Kasumi-1 (cell line): ENCODE results near the gene WDR1.

Experiments used
- DNase-seq, 2 experiments: peaks; one replicate each; lab custom pipeline; 2025; lab: John Stamatoyannopoulos, UW

Gene WDR1

DNA sequence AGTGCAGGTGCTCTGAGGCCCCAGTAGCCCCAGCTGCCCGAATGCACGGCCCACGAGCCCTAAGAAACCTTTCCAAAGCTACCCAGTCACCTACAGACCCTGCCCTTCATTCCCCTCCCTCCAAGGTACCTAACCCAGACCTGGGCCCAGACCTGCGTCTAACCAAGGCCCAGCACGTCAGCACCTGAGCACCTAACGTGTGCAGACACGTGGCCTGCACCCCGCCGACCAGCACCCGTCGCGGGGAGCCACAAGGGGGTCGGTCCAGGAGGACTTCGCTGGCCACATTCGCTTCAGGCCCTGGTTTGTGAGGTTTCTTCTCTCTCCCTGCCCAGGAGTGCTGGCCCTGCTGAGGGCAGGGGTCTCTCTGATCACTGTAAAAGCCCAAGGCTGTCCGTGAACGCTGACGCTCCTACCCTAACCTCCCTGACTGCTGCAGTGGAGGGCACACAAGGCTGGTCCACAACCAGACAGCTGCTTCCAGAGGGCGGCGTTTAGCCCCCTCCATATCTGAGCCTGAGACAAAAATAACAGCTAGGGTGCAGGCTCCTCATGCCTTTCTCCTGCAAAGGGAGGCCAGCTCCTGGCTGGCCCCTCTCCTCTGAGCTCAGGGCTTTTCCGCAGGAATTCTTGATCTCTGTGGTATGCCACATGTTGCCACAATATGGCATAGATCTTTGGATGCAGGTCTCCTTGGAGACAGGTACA lies 31.8 kb downstream of the WDR1 start:
- no peak for DNase-seq

DNA sequence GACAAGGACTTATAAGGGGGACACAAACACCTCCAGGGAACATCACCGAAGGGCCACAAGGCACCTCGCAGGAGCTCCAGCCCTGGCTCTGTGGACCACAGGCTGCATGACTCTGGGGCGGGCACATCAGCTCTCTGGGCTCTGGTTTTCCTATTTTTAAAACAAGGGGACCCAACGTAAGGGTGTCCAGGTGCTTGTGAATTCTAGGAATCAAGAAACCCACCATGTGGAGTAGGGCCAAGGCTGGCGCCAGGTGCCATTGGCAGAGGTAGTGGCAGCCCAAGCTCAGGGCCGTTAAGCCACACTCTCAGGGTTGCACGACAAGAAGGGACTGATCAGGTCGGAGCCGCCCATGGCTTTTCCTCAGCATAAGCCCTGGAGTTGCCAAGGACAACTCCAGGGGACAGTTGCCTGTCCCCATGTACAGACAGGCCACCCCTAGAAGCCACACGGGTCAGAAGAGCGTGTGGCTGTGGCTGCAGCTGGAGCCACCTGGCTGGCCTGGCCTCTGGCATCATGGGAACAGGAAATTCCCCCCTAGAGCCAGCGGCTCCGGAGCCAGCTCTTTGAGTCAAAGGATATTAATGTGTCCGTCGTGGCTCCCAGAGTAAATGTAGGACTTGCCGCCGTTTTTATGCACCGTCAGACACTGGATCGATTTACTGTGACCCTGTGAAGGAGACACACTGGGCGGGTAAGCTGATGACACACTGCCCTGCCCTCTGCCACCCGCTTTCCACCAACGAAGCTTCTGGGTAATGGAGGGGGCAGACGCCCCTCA lies 32.5 kb downstream of the WDR1 start:
- DNase-seq, result no peak

DNA sequence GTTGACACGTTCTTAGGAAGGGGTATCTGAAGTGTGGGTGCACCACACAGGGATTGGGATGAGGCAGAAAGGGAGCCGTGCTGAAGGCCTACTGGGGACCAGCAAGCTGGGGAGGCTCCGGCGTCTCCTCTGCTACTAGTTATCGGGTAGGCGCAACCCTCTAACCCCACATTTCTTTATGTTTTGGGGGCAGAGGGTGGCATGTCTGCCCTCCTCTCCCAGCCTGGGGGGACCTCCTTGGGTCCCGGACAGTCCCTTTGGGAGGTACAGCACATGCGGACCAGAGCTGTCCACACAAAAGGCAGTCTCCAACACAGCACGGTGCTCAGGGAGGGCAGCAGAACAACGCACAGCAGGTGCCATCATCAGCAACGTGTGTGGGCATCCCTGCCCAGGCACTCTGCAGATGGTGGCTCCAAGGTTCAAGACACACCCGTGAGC lies 33.2 kb downstream of the WDR1 start:
- DNase-seq, result no peak

DNA sequence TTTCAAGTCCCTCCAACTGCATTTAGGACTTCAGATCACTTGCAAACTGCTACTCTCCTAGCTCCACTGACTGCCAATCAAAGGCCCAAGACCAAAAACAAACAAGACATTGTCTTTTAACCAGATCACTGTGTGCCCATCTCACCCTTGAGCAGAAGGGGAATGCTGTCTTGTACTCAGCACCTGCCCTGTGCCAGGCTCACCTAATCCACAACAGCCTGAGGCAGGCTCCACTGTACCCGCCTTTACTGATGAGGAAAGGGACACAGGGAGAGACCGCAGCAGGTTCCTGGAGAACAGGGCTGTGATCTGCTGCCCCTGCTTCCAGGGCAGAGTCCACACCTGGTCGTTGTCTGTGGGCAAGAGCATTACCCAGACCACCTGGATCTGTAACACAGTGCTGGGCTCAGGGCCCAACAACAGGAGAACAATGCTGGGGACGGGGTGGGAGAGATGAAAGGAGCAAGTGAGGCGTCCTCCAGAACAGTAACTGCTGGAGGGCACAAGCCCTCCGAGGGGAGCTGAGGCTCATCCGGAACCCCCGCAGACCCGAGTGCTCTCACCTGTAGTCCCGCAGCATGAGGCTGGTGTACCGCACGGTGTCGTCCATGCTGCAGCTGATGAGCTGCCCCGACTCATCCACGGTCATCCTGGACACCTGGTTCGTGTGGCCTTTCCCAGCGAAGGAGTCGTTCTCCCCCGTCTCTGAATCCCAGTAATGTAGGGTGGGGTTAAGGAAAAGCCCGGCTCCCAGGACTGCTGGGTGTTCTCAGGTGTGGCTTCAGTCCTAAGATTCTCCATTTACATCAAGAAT lies 33.9 kb downstream of the WDR1 start:
- DNase-seq, result no peak

DNA sequence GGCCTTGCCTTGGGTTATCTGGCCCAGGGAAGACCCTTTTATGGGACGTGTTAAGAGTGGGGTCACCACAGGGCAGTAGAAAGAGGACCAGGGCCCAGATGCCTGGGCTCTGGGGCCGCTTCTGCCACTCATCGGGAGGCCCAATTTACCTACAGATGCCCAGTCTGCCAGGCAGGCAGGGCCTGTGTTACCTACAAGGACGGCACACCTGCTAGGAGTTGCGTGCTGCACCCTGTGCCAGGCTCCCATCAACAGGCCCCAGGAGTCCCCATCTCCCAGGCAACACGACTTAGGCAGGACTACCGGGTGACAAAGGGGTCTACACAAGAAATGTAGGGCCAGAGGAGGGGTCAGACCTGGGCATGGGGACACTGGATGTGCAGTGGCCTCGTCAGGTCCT lies 34.6 kb downstream of the WDR1 start:
- DNase-seq, result no peak

DNA sequence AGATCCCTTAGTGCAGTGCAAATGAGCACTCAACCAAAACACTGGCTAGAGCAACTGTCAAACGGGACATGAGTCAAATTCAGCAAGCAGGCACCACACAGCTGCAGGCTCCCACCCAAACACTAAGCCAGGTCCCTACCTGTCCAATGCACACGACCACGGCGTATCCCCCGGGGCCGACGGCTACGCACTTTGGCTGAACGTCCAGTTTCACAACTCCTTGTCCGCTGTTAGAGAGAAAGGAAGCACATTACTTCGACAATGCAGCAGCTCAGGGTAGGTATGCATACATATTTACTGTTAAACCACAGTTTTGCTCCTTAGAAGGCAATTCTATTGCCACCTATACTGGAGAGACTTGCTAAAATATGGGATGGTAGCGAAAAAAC lies 35.4 kb downstream of the WDR1 start:
- DNase-seq, result no peak

DNA sequence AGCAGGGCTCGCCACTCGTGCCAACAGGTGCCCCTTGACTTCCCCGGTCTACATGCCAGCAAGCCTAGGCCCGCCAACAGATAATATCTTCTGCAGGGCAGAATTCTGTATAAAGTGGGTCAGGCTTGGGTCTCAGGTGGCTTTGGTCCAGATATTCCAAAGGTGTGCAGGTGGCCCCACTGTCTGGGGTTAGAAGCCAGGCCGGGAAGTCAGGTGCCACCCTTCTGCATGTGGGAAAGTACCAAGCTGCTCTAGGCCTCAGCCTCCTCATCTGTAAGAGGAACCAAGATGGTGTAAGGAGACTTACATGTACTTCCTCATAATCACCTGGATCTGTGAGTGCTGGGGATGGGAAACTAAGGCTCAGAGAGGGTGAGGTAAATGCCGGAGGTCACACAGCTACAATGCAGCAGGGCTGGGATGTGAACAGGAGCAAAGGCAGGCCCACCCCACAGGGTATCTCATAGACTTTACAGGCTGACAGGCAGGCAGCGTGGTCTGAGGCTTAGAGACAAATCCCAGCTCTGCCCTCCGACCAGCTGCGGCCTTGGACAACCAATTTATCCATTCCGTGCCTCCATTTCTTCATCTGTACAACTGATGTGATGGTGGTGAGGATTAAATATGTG lies 35.9 kb downstream of the WDR1 start:
- no peak for DNase-seq

DNA sequence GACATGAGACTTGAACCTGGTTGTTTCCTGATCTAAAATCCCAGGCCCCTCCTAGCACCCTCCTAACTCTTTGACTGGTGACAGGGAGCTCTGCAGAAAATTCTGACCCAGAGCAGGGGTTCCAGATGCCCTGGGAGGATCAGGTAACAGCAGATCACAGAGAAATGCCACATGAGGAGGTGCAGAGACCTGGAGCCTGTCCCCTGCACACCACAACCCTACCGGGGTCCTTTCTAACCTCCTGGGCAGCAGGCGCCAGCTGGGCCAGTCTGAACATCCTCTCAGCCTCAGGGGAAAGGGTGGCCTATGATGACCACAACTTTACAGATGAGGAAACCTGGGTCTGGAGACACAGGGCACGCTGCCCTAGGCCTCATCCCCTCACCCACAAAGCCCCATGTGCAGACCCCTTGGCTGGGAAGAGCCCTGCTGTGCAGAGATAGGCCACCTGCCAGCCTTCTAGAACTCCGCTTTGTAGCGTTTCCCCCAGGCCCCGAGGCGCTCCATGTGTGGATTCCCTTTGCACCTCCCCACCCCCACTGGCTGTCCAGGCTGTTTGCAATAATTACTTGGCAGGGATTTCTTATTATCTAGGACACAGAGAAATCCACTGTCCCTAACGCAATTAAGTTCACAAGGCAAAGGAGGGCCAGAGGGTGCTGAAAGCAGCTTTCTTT lies 36.5 kb downstream of the WDR1 start:
- DNase-seq, result no peak

DNA sequence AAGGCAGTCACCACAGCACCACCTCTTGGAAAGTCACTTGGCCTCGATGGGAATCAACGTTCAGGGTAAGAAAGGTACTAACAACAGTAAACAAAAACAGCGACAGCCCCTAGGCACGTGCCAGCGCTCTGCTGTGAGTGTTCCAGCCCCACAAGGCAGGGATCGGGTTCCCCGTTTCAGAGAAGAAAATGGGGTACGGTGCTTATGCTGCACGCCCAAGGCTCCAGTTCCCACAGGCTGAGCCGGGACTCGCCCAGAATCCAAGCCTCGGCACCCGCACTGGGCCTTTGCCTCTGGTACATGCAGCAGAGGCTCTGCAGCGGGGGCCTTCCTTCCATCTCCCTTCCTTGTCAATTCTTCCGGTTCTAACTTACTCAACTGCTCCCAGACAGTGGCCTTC lies 37.3 kb downstream of the WDR1 start:
- no peak for DNase-seq

DNA sequence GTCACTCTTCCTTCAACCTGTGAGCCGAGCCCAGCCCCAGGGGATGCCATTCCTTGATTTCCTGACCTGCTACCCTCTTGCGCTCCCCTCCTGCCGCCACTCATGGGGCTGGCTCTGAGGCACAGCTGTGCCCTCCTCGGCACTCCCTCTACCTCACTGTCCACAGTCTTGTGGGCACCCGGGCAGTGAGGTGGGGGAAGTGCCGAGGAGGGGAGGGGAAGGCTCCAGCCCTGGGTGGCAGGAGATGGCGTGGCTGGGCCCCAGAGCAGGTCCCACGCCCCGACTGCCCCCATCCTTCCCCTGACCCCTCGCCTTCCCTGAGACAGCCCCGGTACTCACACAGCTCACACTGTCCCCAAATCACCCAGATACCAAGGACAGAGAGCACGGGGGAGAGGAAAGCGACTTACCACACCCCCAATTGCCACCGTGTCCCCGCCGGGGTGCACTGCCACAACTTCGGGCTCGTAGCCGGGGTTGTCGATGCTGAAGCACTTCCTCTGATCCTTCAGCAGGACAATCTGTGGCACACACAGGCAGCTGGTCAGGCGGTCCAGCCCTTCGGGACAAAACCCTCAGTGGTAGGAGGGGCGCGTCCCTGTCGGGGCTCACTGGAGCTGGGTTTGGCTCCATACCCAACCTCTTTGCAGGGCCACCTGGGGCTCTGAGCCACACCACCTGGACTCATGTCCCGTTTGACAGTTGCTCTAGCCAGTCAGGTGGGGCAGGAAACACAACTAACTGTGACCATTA lies 37.9 kb downstream of the WDR1 start:
- DNase-seq, result no peak

DNA sequence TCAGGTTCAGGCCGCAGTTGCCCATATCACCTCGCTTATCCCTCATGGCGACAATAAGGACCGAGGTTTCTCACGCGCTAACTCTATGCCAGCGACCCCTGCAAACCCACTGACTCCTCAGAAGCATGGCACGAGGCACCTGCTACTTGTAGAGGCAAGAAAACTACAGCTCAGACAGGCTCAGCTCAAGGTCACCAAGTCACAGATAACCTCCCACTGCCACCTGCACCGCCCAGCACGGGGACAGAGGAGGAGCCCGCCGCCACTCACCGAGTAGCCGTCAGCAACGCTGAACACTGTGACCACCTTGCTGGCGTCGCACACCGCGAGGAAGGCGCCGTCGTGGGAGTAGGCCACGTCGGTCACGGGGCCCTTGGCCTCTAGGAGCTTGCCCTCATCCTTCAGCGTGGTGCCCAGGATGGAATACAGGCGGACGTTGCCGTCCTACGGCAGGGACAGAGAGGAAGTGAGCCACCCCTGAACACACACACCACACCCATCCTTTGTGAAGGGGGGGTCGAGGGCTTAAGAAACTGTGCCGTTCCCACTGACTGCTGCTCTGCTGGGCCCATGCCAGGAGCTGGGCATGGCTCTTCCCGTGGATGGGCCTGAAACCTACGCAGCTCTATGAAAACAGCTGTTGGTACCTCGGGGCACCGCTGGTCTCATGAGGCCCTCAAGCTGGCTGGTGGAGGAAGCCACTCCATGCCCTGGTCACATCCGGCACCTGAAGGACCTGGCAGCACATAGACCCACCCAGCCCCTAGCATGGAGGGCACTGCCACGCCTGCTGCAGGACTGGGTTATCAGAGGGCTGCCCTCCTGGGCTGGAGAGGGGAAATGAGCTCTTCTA lies 38.9 kb downstream of the WDR1 start:
- DNase-seq, result no peak

DNA sequence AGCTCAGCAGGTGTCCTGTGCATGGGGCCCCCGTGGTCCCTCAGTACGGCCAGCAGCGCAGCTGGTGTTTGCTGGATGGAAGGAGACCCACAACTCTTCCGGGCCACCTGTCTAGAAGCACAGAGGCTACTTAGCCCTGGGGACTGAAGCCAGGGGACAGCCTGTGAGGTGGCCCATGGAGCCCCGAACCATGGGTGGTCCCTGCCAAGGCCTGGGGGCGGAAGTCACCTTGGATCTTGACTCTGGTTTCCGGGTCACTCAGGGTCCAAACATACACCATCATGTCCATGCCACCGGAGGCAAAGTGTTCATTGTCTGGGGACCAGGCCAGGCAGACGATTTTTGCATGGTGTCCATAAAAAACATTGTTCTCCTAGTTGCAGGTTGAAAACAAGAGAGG lies 39.5 kb downstream of the WDR1 start:
- DNase-seq, result no peak

DNA sequence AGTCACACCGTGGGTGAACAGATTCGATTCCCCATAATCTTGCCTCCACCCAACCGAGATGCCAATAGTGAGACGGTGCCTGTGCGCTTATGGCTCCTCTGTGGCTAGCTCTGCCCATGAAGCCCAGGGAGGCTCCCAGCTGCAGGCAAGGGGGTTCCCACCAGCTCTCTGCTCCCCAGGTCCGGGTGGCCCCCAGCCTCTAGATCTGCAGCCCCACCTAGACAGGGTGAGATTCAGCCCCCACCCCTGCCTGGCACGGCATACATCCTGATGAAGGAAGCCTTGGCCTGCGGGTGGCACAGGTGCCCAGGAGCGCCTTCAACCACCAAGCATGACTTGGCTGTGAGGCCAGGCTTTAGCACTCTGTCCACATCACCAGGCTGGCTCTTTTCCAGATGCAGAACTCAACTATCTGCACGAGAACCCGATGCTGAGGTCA lies 40.6 kb downstream of the WDR1 start:
- no peak for DNase-seq

DNA sequence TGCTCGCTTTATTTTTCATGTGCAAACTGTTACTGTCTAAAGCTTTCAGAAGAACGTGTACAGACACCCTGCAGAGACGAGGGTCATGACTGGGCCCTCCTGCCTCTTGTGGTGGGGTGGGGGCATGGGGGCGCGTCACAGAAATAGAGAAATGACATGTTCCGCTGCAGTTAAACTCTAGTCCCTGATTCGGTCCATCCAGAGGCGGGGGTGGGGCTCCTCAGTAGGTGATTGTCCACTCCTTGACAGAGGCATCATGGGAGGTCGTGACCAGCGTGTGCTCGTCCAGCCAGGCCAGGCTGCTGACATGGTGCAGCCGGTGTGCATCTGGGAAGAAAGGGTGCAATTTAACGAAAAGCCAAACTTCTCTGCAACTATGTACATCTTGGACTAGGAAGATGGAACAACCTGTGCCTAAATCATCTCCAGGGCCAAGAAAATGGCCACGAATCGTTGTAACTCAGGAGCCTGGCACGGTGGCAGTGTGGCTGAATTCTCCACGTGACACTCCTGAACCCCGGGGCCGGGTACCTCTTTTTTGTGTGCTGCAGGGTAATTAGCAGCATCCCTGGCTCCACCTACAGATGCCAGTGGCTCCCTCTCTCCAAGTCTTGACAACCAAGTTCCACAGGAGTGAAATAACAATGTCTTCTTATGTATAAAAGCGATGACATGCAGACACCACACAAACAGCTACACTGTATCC lies 41.3 kb downstream of the WDR1 start:
- DNase-seq, result no peak

DNA sequence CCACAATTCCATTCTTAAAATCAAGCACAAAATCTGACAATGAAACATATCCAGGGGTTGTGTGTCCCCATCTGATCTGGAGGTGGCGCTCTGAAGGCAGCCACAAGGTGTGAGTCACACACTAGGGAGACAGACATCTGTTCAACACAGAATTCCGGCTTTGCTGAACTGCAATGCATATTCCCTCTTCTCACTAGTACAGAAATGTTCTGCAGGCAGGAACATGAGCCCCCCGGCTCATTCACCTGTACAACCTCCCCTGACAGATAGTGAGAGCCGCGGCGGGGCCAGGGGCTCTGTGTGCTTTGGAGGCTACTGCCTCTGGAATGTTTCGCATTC lies 41.9 kb downstream of the WDR1 start:
- peak; percentile 41 to 51 for DNase-seq

DNA sequence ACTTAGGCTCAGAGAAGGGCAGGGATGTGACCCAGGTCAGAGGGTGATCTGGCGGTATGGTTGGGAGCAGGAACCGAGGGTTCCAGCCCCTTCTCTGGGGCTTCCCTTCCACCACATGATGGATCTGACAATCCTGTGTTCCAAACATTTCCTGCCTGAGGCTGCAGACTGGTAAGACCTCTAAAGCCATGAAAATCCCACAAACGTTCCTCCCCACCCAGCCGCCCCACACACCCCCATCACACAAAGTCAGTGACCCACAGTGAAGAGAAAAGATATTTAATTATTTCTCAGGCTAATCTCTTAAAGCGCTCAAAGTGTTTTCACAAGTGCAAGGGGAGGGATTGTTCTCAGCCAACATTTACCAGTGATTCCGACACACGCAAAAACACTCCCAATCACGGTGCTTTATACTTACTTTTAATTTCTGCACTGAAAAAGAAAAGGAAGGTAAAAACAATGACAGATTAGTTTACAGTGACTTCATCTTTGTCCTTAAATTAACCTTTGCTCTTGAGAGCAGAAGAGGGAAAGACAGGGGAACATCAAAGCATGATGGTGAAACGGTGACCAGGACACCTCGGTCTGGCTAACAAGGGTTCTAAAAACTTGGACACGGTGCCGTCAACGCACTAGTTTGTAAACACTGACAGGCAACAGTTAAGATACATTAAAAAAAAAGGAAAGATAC lies 42.4 kb downstream of the WDR1 start:
- no peak for DNase-seq

DNA sequence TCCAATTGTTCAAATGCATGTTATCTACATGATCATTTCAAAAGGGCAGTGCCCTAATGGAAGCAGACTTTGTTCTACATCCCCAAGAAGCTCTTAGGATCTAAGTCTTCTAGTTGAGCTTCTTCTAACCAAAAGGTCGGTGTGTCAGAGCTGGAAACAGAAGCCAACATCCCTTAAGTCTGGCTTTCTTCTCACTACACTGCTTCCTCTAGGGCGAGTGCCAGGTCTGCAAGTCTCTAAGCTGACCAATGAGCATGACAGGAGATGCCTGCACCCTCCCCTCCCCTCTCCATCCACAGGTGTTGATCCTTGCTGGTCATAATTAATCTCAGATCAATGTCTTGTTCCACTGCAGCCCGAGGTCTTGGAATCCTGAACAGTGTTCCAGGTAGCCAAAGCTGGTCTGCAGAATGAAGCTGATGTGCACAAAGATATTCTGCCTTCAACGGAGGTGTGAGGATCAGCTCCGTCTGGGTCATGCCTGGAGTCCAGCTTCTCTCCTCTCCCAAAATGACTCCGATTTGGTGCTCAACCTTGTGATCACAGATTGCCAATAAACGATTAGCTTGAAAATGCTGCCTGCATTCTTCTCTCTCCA lies 44.1 kb downstream of the WDR1 start:
- DNase-seq, result no peak

DNA sequence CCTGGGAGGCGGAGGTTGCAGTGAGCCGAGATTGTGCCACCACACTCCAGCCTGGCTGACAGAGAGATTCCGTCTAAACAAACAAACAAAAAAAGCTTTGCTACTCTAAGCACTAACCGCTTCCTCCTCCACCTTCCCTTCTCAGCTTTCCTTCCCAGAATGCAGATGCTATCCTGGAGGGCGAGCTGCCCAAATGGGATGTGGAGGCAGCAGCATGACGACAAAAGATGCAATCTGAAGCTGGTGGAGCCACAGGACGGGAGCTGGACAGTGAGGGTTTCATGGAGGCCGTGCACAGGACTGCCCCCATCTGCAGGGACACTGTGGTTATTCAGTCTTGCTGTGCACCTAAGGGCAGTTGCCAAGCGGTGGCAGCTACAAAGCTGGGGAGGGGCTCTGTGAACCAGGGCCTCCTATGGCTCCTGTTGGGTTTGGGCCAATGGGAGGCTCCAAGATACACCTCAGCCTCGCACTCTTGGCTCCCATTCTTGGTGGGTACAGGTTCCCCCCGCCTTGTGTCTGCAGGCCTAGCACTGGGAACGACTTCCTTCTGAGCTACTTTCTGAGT lies 47.4 kb downstream of the WDR1 start:
- DNase-seq, result no peak
